ENCODE data around the gene TBPL2. TPM values are rescaled to one million over a fixed set of nuclear protein-coding genes. Genes with fewer than 3 reads are reported as not detected.

The TBPL2 gene
- total RNA-seq, 1 experiment from 2014 or later = not detected

DNA sequence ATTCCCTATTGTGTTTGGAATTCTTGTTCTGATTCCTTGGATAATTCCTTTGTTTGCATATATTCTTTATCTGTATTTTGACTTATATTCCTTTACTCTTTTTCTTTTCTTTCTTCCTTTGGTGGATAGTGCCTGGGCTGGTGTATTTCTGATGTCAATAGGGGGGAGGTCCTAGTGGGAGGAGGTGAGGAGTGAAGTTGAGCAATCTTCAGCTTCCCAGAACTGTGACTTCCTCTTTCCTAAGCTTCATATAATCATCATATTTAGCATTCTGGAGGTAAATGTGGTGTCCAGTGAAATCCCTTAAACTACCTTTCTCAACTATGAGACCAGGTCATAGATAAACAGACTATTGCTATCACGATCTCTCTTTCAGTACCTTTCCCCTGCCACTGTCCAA is 29.6 kb upstream of the TBPL2 start:
- no TSS peak for BruUV-seq (replicated peaks)
- Histone ChIP-seq H3K4me1 (ENCODE audit: insufficient read depth, low read length, poor library complexity, severe bottlenecking) (no peaks in the 10 kb centered on the region), H3K27ac (ENCODE audit: low read depth, low read length, poor library complexity, severe bottlenecking) (no peak overlapping the region), H3K4me3 (ENCODE audit: low read depth, low read length, poor library complexity, severe bottlenecking) (no peak overlapping the region), H3K27me3 (replicated peaks; ENCODE audit: insufficient read depth, low read depth, low read length, poor library complexity) (no peaks in the 10 kb centered on the region), H3K36me3 (ENCODE audit: insufficient read depth, low read length, poor library complexity, severe bottlenecking) (no peaks in the 10 kb centered on the region), H3K9me3 (ENCODE audit: low read depth, low read length, poor library complexity, severe bottlenecking) (no peaks in the 10 kb centered on the region)
- intact Hi-C loops (cut with micrococcal nuclease; ENCODE audit: unreplicated experiment) = no loop called here
- DNase-seq (ENCODE audit: low spot score) = no peak
- POLR2A ChIA-PET (ENCODE audit: low non-redundant PET) = no interaction called here
- CTCF ChIA-PET = no interaction called here
- TF ChIP-seq, protein P1, sequence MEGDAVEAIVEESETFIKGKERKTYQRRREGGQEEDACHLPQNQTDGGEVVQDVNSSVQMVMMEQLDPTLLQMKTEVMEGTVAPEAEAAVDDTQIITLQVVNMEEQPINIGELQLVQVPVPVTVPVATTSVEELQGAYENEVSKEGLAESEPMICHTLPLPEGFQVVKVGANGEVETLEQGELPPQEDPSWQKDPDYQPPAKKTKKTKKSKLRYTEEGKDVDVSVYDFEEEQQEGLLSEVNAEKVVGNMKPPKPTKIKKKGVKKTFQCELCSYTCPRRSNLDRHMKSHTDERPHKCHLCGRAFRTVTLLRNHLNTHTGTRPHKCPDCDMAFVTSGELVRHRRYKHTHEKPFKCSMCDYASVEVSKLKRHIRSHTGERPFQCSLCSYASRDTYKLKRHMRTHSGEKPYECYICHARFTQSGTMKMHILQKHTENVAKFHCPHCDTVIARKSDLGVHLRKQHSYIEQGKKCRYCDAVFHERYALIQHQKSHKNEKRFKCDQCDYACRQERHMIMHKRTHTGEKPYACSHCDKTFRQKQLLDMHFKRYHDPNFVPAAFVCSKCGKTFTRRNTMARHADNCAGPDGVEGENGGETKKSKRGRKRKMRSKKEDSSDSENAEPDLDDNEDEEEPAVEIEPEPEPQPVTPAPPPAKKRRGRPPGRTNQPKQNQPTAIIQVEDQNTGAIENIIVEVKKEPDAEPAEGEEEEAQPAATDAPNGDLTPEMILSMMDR (conservative IDR thresholded peaks at IDR 0.05; ENCODE audit: low read depth, low read length) = no peak
- TF ChIP-seq EZH2 (IDR thresholded peaks at IDR 0.05; ENCODE audit: borderline replicate concordance, low read depth, low read length, poor library complexity, severe bottlenecking) = no peak

DNA sequence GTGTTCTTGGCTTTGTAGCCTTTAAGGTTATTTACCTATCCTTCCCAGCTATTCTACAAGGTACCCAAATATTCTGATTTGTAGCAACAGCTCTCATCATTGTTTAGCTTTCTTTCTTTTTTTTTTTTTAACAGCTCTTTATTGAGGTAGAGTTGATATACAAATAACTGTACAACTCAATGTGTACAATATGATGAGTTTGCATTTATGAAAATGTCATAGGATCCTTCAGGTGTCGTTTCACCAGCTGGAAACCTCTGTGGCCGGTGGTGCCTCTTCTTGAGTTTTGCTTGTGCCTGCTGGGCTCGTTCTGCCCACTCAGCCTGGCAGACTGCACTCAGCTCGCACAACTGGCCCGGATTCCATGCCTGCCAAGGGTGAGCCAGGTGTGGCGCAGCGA is 26.9 kb upstream of the TBPL2 start:
- no peak overlapping the region for H3K4me3 ChIP-seq (ENCODE audit: low read depth, low read length, poor library complexity, severe bottlenecking)
- no peaks in the 10 kb centered on the region for H3K9me3 ChIP-seq (ENCODE audit: low read depth, low read length, poor library complexity, severe bottlenecking)
- H3K4me1 ChIP-seq (ENCODE audit: insufficient read depth, low read length, poor library complexity, severe bottlenecking) = no peaks in the 10 kb centered on the region
- POLR2A ChIA-PET (ENCODE audit: low non-redundant PET) = no interaction called here
- TF ChIP-seq EZH2 (IDR thresholded peaks at IDR 0.05; ENCODE audit: borderline replicate concordance, low read depth, low read length, poor library complexity, severe bottlenecking) = no peak
- TF ChIP-seq, protein P1 (conservative IDR thresholded peaks at IDR 0.05; ENCODE audit: low read depth, low read length) = no peak
- BruUV-seq (replicated peaks) = no TSS peak
- CTCF ChIA-PET = no interaction called here
- no peak for DNase-seq (ENCODE audit: low spot score)
- intact Hi-C loops (cut with micrococcal nuclease; ENCODE audit: unreplicated experiment) = no loop called here
- H3K27me3 ChIP-seq (replicated peaks; ENCODE audit: insufficient read depth, low read depth, low read length, poor library complexity) = no peaks in the 10 kb centered on the region
- H3K36me3 ChIP-seq (ENCODE audit: insufficient read depth, low read length, poor library complexity, severe bottlenecking) = no peaks in the 10 kb centered on the region
- H3K27ac ChIP-seq (ENCODE audit: low read depth, low read length, poor library complexity, severe bottlenecking) = no peak overlapping the region

DNA sequence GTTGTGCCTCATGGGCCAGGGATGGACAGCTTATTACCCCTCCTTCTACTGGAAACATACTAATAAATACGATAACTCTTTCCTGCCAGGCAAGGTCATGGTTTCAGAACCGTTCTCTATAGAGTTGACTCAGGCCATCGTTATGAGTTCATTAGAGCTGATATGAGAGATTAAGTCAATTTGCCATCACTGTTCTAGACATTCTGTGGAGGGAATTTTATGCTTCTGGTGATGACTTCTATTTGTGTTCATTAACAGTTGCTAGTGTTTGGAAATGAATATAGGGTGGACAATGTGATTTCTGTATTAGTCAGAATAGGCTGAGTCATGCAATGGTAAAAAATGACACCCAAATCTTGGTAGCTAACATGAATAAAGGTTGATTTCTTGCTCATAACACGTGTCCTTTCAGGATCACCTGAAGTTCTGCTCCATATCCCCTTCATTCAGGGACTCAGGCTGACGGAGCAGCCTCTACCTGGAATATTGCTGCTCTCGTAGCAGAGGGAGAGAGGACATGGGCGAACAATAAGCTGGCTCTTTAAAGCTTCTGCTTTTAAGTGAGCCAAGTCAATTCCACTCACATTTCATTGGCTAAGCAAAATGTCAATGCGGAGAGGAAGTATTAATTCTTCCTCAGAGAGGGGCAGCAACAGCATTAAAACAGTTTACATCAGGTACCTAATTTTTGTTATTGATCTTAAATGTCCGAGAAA is 18.5 kb upstream of the TBPL2 start:
- H3K4me3 ChIP-seq (ENCODE audit: low read depth, low read length, poor library complexity, severe bottlenecking) = no peak overlapping the region
- TF ChIP-seq, protein P1 (conservative IDR thresholded peaks at IDR 0.05; ENCODE audit: low read depth, low read length) = no peak
- no peak for TF ChIP-seq EZH2 (IDR thresholded peaks at IDR 0.05; ENCODE audit: borderline replicate concordance, low read depth, low read length, poor library complexity, severe bottlenecking)
- H3K27me3 ChIP-seq (replicated peaks; ENCODE audit: insufficient read depth, low read depth, low read length, poor library complexity) = no peaks in the 10 kb centered on the region
- DNase-seq (ENCODE audit: low spot score) = no peak
- peaks cover 14% of the 10 kb centered on the region for H3K4me1 ChIP-seq (ENCODE audit: insufficient read depth, low read length, poor library complexity, severe bottlenecking)
- intact Hi-C loops (cut with micrococcal nuclease; ENCODE audit: unreplicated experiment) = no loop called here
- CTCF ChIA-PET = no interaction called here
- H3K27ac ChIP-seq (ENCODE audit: low read depth, low read length, poor library complexity, severe bottlenecking) = no peak overlapping the region
- no peaks in the 10 kb centered on the region for H3K9me3 ChIP-seq (ENCODE audit: low read depth, low read length, poor library complexity, severe bottlenecking)
- no peaks in the 10 kb centered on the region for H3K36me3 ChIP-seq (ENCODE audit: insufficient read depth, low read length, poor library complexity, severe bottlenecking)
- BruUV-seq (replicated peaks) = no TSS peak
- POLR2A ChIA-PET (ENCODE audit: low non-redundant PET) = no interaction called here

All from A673 (cell line).